NCI-H146 (cell line): ENCODE results near the gene QRICH2.
"Not testable (repeated sequence)": the region's sequence is repeated elsewhere in the genome, so short reads cannot be mapped to it uniquely, and the experiment has no call there.

ENCODE experiments used
- DNase-seq: peaks from one replicate; lab custom pipeline; 2025; lab: John Stamatoyannopoulos, UW

QRICH2 gene

GRCh38 chr17:76307966-76308338 is at the start of gene QRICH2:
Gene QRICH2 (minus strand): TSS chr17:76308276. CDS start chr17:76307998, 278 bp downstream.
- DNase-seq, result no peak

- DNase-seq, result no peak
These were observed 49.6 kb upstream of the QRICH2 start for GRCh38 chr17:76357597-76358158.

GRCh38 chr17:76356803-76357456 is 48.9 kb upstream of the QRICH2 start:
- no peak for DNase-seq

GRCh38 chr17:76354747-76355310 is 46.8 kb upstream of the QRICH2 start:
- no peak for DNase-seq

- DNase-seq, result no peak
These were observed 46.2 kb upstream of the QRICH2 start for GRCh38 chr17:76354317-76354729.

- DNase-seq, result peak; percentile 91
These were observed 45.7 kb upstream of the QRICH2 start, which contains the start of gene PRPSAP1 for GRCh38 chr17:76353599-76354316. Gene PRPSAP1 (minus strand): TSS chr17:76353916. CDS start chr17:76353703, 213 bp downstream.

- DNase-seq, result peak; percentile 41
These were observed 45.0 kb upstream of the QRICH2 start for GRCh38 chr17:76353004-76353598.

- no peak for DNase-seq
These were observed 43.5 kb upstream of the QRICH2 start for GRCh38 chr17:76351526-76352071.

GRCh38 chr17:76350463-76350862 is 42.4 kb upstream of the QRICH2 start:
- DNase-seq, result no peak

GRCh38 chr17:76346936-76347335 is 38.9 kb upstream of the QRICH2 start:
- DNase-seq, result not testable (repeated sequence)

- DNase-seq, result no peak
These were observed 37.4 kb upstream of the QRICH2 start for GRCh38 chr17:76345377-76345974.

- no peak for DNase-seq
These were observed 35.0 kb upstream of the QRICH2 start for GRCh38 chr17:76343106-76343505.

- no peak for DNase-seq
These were observed 33.2 kb upstream of the QRICH2 start for GRCh38 chr17:76341301-76341700.

- no peak for DNase-seq
These were observed 29.3 kb upstream of the QRICH2 start for GRCh38 chr17:76337413-76337777.

GRCh38 chr17:76336756-76337412 is 28.8 kb upstream of the QRICH2 start:
- DNase-seq, result no peak

- no peak for DNase-seq
These were observed 27.8 kb upstream of the QRICH2 start for GRCh38 chr17:76335716-76336381.

GRCh38 chr17:76333673-76334505 is 25.8 kb upstream of the QRICH2 start:
- no peak for DNase-seq

GRCh38 chr17:76331083-76331482 is 23.0 kb upstream of the QRICH2 start:
- DNase-seq, result no peak

GRCh38 chr17:76329664-76330063 is 21.6 kb upstream of the QRICH2 start:
- DNase-seq, result no peak

- DNase-seq, result no peak
These were observed 19.6 kb upstream of the QRICH2 start for GRCh38 chr17:76327696-76328095.
